NCI-H748 treated with DMSO at 0.1 percent for 48 hours (cell line): ENCODE results near the gene FNTB.
"Not testable (repeated sequence)": the region's sequence is repeated elsewhere in the genome, so short reads cannot be mapped to it uniquely, and the experiment has no call there.

ENCODE experiments used
- DNase-seq: peaks from one replicate; lab custom pipeline; 2025; lab: John Stamatoyannopoulos, UW

The FNTB gene

GRCh38 chr14:65015391-65015790 is 28.7 kb downstream of the FNTB start:
- no peak for DNase-seq

- DNase-seq = no peak
Observed at GRCh38 chr14:65016471-65016870, 29.8 kb downstream of the FNTB start.

GRCh38 chr14:65019944-65020566 is 33.4 kb downstream of the FNTB start:
- DNase-seq = peak; percentile 69

GRCh38 chr14:65024957-65025356 is 38.3 kb downstream of the FNTB start:
- DNase-seq = no peak

- DNase-seq = no peak
Observed at GRCh38 chr14:65025818-65026217, 39.1 kb downstream of the FNTB start.

- DNase-seq = no peak
Observed at GRCh38 chr14:65026526-65026925, 39.8 kb downstream of the FNTB start.

- no peak for DNase-seq
Observed at GRCh38 chr14:65027127-65027799, 40.6 kb downstream of the FNTB start.

- DNase-seq = no peak
Observed at GRCh38 chr14:65028937-65029336, 42.2 kb downstream of the FNTB start.

- DNase-seq = not testable (repeated sequence)
Observed at GRCh38 chr14:65031321-65031720, 44.6 kb downstream of the FNTB start.

- no peak for DNase-seq
Observed at GRCh38 chr14:65032319-65032718, 45.6 kb downstream of the FNTB start.

GRCh38 chr14:65033181-65033580 is 46.5 kb downstream of the FNTB start:
- no peak for DNase-seq

- DNase-seq = no peak
Observed at GRCh38 chr14:65034021-65034420, 47.3 kb downstream of the FNTB start.

- DNase-seq = no peak
Observed at GRCh38 chr14:65035049-65035448, 48.4 kb downstream of the FNTB start.

GRCh38 chr14:65038966-65039365 is 52.3 kb downstream of the FNTB start:
- no peak for DNase-seq

GRCh38 chr14:65040666-65041433 is 54.2 kb downstream of the FNTB start:
- no peak for DNase-seq

- no peak for DNase-seq
Observed at GRCh38 chr14:65041434-65041915, 54.8 kb downstream of the FNTB start.

GRCh38 chr14:65042296-65042695 is 55.6 kb downstream of the FNTB start:
- DNase-seq = no peak

GRCh38 chr14:65042731-65043372 is 56.2 kb downstream of the FNTB start:
- DNase-seq = no peak

- DNase-seq = no peak
Observed at GRCh38 chr14:65043893-65044595, 57.3 kb downstream of the FNTB start.

- DNase-seq = no peak
Observed at GRCh38 chr14:65044596-65044959, 57.9 kb downstream of the FNTB start.

- DNase-seq = no peak
Observed at GRCh38 chr14:65045006-65045405, 58.3 kb downstream of the FNTB start.

GRCh38 chr14:65045709-65046108 is 59.0 kb downstream of the FNTB start:
- no peak for DNase-seq
